Measurements from ENCODE around the gene TMEM238L. TPM values are rescaled to one million over a fixed set of nuclear protein-coding genes. Genes with fewer than 3 reads are reported as not detected.
A peak's percentile ranks its signal among the peaks of the same experiment; 100 is the strongest.

Gene TMEM238L
- total and polyA plus RNA-seq, 11 donors, result not detected

GRCh38 chr17:10775058-10775457 is 28.8 kb downstream of the TMEM238L start:
- Histone ChIP-seq H3K4me1 (no peaks in the 10 kb centered on the region), H3K36me3 (no peaks in the 10 kb centered on the region), H3K27me3 (no peaks in the 10 kb centered on the region), H3K27ac (no peak overlapping the region), H3K4me3 (no peak overlapping the region), H3K9me3 (peaks cover 0 to 16% (median 6%) of the 10 kb centered on the region in 12 donors)
- WGBS, 4 donors, result 91 to 97% (median 93%) methylated on average over 4 of the region's 4 CpGs
- DNase-seq (no peak), ATAC-seq (no peak)
- intact Hi-C loops (cut with DNase I), result no loop called here
- no peak for TF ChIP-seq CTCF (IDR thresholded peaks at IDR 0.05)
- TF ChIP-seq POLR2A (IDR thresholded peaks at IDR 0.05), result no peak

- intact Hi-C loops (cut with DNase I), result no loop called here
- 56 to 66% (median 64%) methylated on average over 2 of the region's 2 CpGs for WGBS, 4 donors
Observed at GRCh38 chr17:10773391-10773790, 30.5 kb downstream of the TMEM238L start.

GRCh38 chr17:10772425-10773380 is 31.2 kb downstream of the TMEM238L start:
- ATAC-seq (no peak), DNase-seq (no peak)
- 36 to 39% (median 37%) methylated on average over 9 of the region's 9 CpGs for WGBS, 4 donors
- Histone ChIP-seq H3K4me1 (no peaks in the 10 kb centered on the region), H3K9me3 (peaks cover 0 to 19% (median 6%) of the 10 kb centered on the region in 12 donors), H3K27me3 (no peaks in the 10 kb centered on the region), H3K36me3 (no peaks in the 10 kb centered on the region), H3K27ac (no peak overlapping the region), H3K4me3 (no peak overlapping the region)
- intact Hi-C loops (cut with DNase I), result no loop called here
- peak; percentile 14 to 62 (median 46) for TF ChIP-seq CTCF (IDR thresholded peaks at IDR 0.05)
- no peak for TF ChIP-seq POLR2A (IDR thresholded peaks at IDR 0.05)

More at GRCh38 chr17:10773391-10773790, 30.5 kb downstream of the TMEM238L start:
- TF ChIP-seq POLR2A (IDR thresholded peaks at IDR 0.05) (no peak), CTCF (IDR thresholded peaks at IDR 0.05) (no peak)
- no peaks in the 10 kb centered on the region for H3K4me1 ChIP-seq
- no peaks in the 10 kb centered on the region for H3K36me3 ChIP-seq
- no peak overlapping the region for H3K4me3 ChIP-seq
- H3K9me3 ChIP-seq, result peaks cover 0 to 18% (median 6%) of the 10 kb centered on the region in 12 donors
- no peak overlapping the region for H3K27ac ChIP-seq
- DNase-seq, result no peak
- no peak for ATAC-seq
- H3K27me3 ChIP-seq, result no peaks in the 10 kb centered on the region

GRCh38 chr17:10771148-10771547 is 32.8 kb downstream of the TMEM238L start:
- H3K9me3 ChIP-seq, result peaks cover 0 to 19% (median 6%) of the 10 kb centered on the region in 12 donors
- H3K27ac ChIP-seq, result no peak overlapping the region
- TF ChIP-seq POLR2A (IDR thresholded peaks at IDR 0.05) (no peak), CTCF (IDR thresholded peaks at IDR 0.05) (no peak)
- intact Hi-C loops (cut with DNase I), result no loop called here
- ATAC-seq, result no peak
- H3K4me1 ChIP-seq, result no peaks in the 10 kb centered on the region
- no peaks in the 10 kb centered on the region for H3K27me3 ChIP-seq
- no peaks in the 10 kb centered on the region for H3K36me3 ChIP-seq
- 84 to 92% (median 87%) methylated on average over 2 of the region's 2 CpGs for WGBS, 4 donors
- H3K4me3 ChIP-seq, result no peak overlapping the region
- DNase-seq, result no peak
